Natural killer cell (primary cell): ENCODE measurements around the gene FMNL3. TPM values are rescaled to one million over a fixed set of nuclear protein-coding genes. Genes with fewer than 3 reads are reported as not detected.

Source experiments
- ATAC-seq, 3 donors: fragments of 150-1000 bp in 2 of 3; fragments of 200-7000 bp in 1 of 3; cut with Tn5 transposase; 1 replicate in 1 of 3; 2 replicates in 2 of 3; pipeline ENCODE4 v1.10.0; 2021; ENCODE audit warnings: mild to moderate bottlenecking in 2 of 3, moderate library complexity in 2 of 3
- DNase-seq, 2 donors: peaks; one replicate each; pipeline versions ENCODE4 v3.0.0 to v3.0.0-alpha.2; 2013 to 2021; ENCODE audit warnings: mixed read lengths in 1 of 2
- H3K27ac ChIP-seq: one replicate; pipeline ENCODE4 v1.5.1; 2013; ENCODE audit warnings: mild to moderate bottlenecking, low read length
- H3K27me3 ChIP-seq: one replicate; pipeline ENCODE4 v1.6.1; 2013; ENCODE audit warnings: low read length; ENCODE audit not compliant: control insufficient read depth, insufficient read depth
- H3K36me3 ChIP-seq: one replicate; pipeline ENCODE4 v1.6.1; 2013; ENCODE audit warnings: low read length; ENCODE audit not compliant: control insufficient read depth, insufficient read depth
- H3K4me1 ChIP-seq: one replicate; pipeline ENCODE4 v1.6.1; 2013; ENCODE audit warnings: low read length; ENCODE audit not compliant: control insufficient read depth, insufficient read depth
- H3K4me3 ChIP-seq: one replicate; pipeline ENCODE4 v1.5.1; 2013; ENCODE audit warnings: low read length
- H3K9me3 ChIP-seq: one replicate; pipeline ENCODE4 v1.6.1; 2013; ENCODE audit warnings: low read length; ENCODE audit not compliant: control insufficient read depth, insufficient read depth
- H3K27ac Mint-ChIP-seq, 2 donors: one replicate each; pipeline ENCODE4 v1.8.0; 2022; ENCODE audit warnings: mild to moderate bottlenecking in 2 of 2, mixed read lengths in 2 of 2, moderate library complexity in 1 of 2
- H3K27me3 Mint-ChIP-seq, 2 donors: one replicate each; pipeline ENCODE4 v1.8.0; 2022; ENCODE audit warnings: low read depth in 2 of 2, mixed read lengths in 2 of 2
- H3K36me3 Mint-ChIP-seq: one replicate; pipeline ENCODE4 v1.8.0; 2022; ENCODE audit warnings: mixed read lengths
- H3K4me1 Mint-ChIP-seq, 2 donors: one replicate each; pipeline ENCODE4 v1.8.0; 2022; ENCODE audit warnings: mixed read lengths in 2 of 2
- H3K4me3 Mint-ChIP-seq: one replicate; pipeline ENCODE4 v1.8.0; 2022; ENCODE audit warnings: mild to moderate bottlenecking, moderate library complexity, mixed read lengths
- H3K9me3 Mint-ChIP-seq, 2 donors: one replicate each; pipeline ENCODE4 v1.8.0; 2022; ENCODE audit warnings: mixed read lengths in 2 of 2
- CTCF ChIP-seq: fragments of 200-600 bp; IDR thresholded peaks from one replicate; pipeline ENCODE4 v1.8.0; 2022; ENCODE audit warnings: antibody characterized with exemption
- WGBS: methylation state at CpG from one replicate; pipeline ENCODE4 v1.1.7; 2013; ENCODE audit warnings: missing lambda C conversion rate; ENCODE audit not compliant: insufficient coverage; 5-methylcytosine and 5-hydroxymethylcytosine counted together
- intact Hi-C: fragments of 100-400 bp; cut with micrococcal nuclease; formaldehyde crosslinking; loops from one replicate; pipeline ENCODE4 v1.14.2; 2022
- total RNA-seq, 4 donors: library from RNA; stranded (reverse); fragments of 120-200 nt in 1 of 4; gene quantifications; one replicate each; pipeline versions ENCODE4 v1.2.3 to v1.2.4, GENCODE V29; 2013 to 2022

The FMNL3 gene
- total RNA-seq, 3 donors from 2014 or later (not counting 1 experiment from before 2014, with no cell fraction given): 54.2 to 82.6 (median 58.7) TPM

GRCh38 chr12:49667325-49668090 is 39.7 kb downstream of the FMNL3 start:
- intact Hi-C loops: no loop called here
- TF ChIP-seq CTCF: no peak
- Mint-ChIP-seq H3K4me1 (peaks cover 80 to 96% of the 10 kb centered on the region in 2 donors), H3K27ac (peak overlapping the region; percentile 89 to 92), H3K4me3 (no peak overlapping the region), H3K9me3 (no peaks in the 10 kb centered on the region), H3K36me3 (no peaks in the 10 kb centered on the region), H3K27me3 (no peaks in the 10 kb centered on the region)
- Histone ChIP-seq H3K4me1 (peaks cover 61% of the 10 kb centered on the region), H3K9me3 (no peaks in the 10 kb centered on the region), H3K27me3 (no peaks in the 10 kb centered on the region), H3K27ac (no peak overlapping the region), H3K4me3 (no peak overlapping the region), H3K36me3 (no peaks in the 10 kb centered on the region)
- 73% methylated on average over 2 of the region's 2 CpGs for WGBS
- no peak for ATAC-seq
- no peak for DNase-seq

GRCh38 chr12:49666176-49666575 is 41.0 kb downstream of the FMNL3 start:
- no peak overlapping the region for H3K27ac ChIP-seq
- no peak overlapping the region for H3K4me3 ChIP-seq
- peaks cover 61% of the 10 kb centered on the region for H3K4me1 ChIP-seq
- no peak for TF ChIP-seq CTCF
- H3K4me1 Mint-ChIP-seq: peaks cover 80 to 96% of the 10 kb centered on the region in 2 donors
- H3K9me3 Mint-ChIP-seq: no peaks in the 10 kb centered on the region
- no peaks in the 10 kb centered on the region for H3K27me3 Mint-ChIP-seq
- H3K9me3 ChIP-seq: no peaks in the 10 kb centered on the region
- no peaks in the 10 kb centered on the region for H3K36me3 Mint-ChIP-seq
- DNase-seq (no peak), ATAC-seq (no peak)
- H3K27me3 ChIP-seq: no peaks in the 10 kb centered on the region
- 99% methylated on average over 4 of the region's 4 CpGs for WGBS
- H3K27ac Mint-ChIP-seq: peak overlapping the region; percentile 93 to 95
- H3K4me3 Mint-ChIP-seq: no peak overlapping the region
- H3K36me3 ChIP-seq: peaks cover 3% of the 10 kb centered on the region
- intact Hi-C loops: no loop called here

GRCh38 chr12:49665384-49665783 is 41.8 kb downstream of the FMNL3 start:
- no peak overlapping the region for H3K4me3 Mint-ChIP-seq
- H3K27me3 Mint-ChIP-seq: no peaks in the 10 kb centered on the region
- no peaks in the 10 kb centered on the region for H3K27me3 ChIP-seq
- intact Hi-C loops: no loop called here
- H3K27ac Mint-ChIP-seq: peak overlapping the region; percentile 93 to 95
- ATAC-seq (no peak), DNase-seq (no peak)
- TF ChIP-seq CTCF: no peak
- no peaks in the 10 kb centered on the region for H3K36me3 Mint-ChIP-seq
- H3K9me3 Mint-ChIP-seq: no peaks in the 10 kb centered on the region
- peaks cover 57% of the 10 kb centered on the region for H3K4me1 ChIP-seq
- no peaks in the 10 kb centered on the region for H3K9me3 ChIP-seq
- 85% methylated on average over 2 of the region's 2 CpGs for WGBS
- H3K36me3 ChIP-seq: peaks cover 3% of the 10 kb centered on the region
- H3K4me3 ChIP-seq: no peak overlapping the region
- H3K27ac ChIP-seq: no peak overlapping the region
- peaks cover 73 to 89% of the 10 kb centered on the region in 2 donors for H3K4me1 Mint-ChIP-seq
